ENCODE measurements around the gene TMEM175.

- TF ChIP-seq, protein P1, sequence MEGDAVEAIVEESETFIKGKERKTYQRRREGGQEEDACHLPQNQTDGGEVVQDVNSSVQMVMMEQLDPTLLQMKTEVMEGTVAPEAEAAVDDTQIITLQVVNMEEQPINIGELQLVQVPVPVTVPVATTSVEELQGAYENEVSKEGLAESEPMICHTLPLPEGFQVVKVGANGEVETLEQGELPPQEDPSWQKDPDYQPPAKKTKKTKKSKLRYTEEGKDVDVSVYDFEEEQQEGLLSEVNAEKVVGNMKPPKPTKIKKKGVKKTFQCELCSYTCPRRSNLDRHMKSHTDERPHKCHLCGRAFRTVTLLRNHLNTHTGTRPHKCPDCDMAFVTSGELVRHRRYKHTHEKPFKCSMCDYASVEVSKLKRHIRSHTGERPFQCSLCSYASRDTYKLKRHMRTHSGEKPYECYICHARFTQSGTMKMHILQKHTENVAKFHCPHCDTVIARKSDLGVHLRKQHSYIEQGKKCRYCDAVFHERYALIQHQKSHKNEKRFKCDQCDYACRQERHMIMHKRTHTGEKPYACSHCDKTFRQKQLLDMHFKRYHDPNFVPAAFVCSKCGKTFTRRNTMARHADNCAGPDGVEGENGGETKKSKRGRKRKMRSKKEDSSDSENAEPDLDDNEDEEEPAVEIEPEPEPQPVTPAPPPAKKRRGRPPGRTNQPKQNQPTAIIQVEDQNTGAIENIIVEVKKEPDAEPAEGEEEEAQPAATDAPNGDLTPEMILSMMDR (IDR thresholded peaks at IDR 0.05), result no peak
- TF ChIP-seq POLR2A (IDR thresholded peaks at IDR 0.05), result no peak
These were observed 35.1 kb downstream of the TMEM175 start for GRCh38 chr4:967113-968104.

All from body of pancreas (tissue), 4 donors.